ENCODE measurements around the gene CDH13. TPM values are rescaled to one million over a fixed set of nuclear protein-coding genes. Genes with fewer than 3 reads are reported as not detected.

Gene CDH13
- total RNA-seq, 4 donors from 2014 or later: 12.5 to 35.9 (median 22.1) TPM

DNA sequence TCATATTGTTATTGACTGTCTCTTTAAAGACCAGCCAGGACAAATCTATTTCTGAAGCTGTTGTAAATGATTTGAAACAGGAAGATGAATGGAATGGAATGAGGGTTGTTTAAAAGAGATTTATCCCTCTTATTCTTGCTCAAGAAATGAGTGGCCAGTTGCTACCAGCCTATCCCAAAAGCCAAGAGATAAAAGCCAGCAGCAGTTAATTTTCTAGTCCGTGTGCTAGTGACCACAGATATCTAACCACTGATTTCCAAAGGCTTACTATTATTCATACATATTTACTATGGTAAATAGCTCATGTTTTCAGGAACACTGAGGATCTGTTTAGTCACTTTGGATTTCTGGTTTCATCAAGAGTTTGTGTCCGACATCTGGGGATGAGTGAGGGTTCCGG, 105.7 kb downstream of the CDH13 start:
- ATAC-seq (ENCODE audit: low FRiP score) (no peak), DNase-seq (ENCODE audit: low spot score) (no peak)
- TF ChIP-seq, protein P1, sequence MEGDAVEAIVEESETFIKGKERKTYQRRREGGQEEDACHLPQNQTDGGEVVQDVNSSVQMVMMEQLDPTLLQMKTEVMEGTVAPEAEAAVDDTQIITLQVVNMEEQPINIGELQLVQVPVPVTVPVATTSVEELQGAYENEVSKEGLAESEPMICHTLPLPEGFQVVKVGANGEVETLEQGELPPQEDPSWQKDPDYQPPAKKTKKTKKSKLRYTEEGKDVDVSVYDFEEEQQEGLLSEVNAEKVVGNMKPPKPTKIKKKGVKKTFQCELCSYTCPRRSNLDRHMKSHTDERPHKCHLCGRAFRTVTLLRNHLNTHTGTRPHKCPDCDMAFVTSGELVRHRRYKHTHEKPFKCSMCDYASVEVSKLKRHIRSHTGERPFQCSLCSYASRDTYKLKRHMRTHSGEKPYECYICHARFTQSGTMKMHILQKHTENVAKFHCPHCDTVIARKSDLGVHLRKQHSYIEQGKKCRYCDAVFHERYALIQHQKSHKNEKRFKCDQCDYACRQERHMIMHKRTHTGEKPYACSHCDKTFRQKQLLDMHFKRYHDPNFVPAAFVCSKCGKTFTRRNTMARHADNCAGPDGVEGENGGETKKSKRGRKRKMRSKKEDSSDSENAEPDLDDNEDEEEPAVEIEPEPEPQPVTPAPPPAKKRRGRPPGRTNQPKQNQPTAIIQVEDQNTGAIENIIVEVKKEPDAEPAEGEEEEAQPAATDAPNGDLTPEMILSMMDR (IDR thresholded peaks at IDR 0.05): no peak

DNA sequence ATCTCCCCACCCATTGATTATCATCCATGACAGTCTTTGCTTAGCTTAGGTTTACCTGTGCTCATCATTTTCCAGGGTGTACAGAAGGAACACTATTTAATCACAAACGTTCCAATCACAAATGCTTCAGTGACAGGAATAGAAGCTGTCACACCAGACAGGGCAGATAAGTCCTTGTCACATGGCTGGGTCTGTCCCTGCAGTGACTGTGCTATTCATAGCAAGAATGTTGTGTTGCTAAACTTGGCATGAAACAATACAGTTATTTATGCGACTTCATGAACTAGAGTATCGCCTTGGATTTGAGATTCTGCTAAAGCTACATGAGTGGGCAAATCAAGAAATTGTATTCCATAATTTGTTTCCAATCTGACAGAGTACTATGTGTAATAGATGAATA, 108.4 kb downstream of the CDH13 start:
- ATAC-seq (ENCODE audit: low FRiP score): no peak
- DNase-seq (ENCODE audit: low spot score): no peak
- TF ChIP-seq, protein P1 (IDR thresholded peaks at IDR 0.05): no peak

DNA sequence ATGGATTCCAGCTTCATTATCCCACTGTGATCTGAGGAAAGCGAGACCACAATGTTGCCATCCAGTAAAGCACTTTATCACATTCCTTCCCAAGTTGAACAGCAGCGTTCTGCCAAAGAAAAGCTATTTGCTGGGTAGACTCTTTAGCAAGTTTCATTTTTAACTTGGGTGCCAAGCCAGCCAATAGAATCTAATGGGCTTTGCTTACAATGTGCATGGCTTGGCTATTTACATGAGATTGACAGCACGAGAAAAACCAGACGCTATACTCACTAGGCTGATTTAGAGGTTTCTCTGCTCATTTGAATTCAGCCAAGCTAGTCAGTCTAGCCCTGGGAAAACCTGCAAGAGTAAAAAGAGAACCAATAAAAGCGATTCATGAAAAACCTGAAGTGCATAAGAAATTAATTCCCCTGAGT, 108.9 kb downstream of the CDH13 start:
- TF ChIP-seq, protein P1 (IDR thresholded peaks at IDR 0.05): no peak
- ATAC-seq (ENCODE audit: low FRiP score) (peak; percentile 51), DNase-seq (ENCODE audit: low spot score) (no peak)

DNA sequence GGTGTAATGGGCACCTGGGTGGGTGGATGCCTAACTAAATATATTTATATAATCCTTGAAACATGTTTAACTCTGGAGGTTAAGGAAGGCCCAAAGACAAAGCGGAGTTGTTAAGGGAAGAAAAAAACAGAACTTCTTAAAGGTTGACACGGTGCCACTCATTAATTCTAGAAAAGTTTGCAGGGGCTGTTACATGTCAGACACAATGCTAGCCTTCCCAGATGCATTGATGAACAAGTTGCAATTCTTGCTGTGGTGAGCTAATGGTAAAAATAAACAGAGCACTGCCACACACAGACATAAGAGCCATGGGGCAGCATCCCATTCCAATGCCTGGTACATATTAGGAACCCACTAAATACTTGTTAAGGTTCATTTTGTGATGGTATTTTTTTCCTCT, 109.5 kb downstream of the CDH13 start:
- ATAC-seq (ENCODE audit: low FRiP score): no peak
- TF ChIP-seq, protein P1 (IDR thresholded peaks at IDR 0.05): no peak

DNA sequence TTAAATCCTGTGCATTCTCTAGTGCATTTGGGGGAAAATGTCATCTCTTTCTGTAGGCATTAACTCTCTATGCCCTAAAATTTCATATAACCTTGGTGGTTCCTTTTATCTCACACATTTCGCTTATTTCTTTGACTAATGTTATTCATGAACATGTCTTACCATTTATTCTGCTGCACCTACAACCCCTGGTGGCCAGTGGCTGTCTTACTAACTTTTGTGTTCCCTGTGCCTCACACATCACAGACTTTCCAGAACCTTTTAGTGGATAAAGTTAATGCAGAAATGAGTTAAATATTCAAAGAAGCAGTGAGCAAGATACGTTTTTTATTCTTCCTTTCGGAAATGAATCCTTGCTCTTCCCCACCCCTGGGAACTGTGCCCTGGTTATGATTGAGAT, 111.9 kb downstream of the CDH13 start:
- ATAC-seq (ENCODE audit: low FRiP score) (no peak), DNase-seq (ENCODE audit: low spot score) (no peak)
- TF ChIP-seq, protein P1 (IDR thresholded peaks at IDR 0.05): no peak

More for the DNA sequence above, 109.5 kb downstream of the CDH13 start:
- DNase-seq (ENCODE audit: low spot score): no peak

DNA sequence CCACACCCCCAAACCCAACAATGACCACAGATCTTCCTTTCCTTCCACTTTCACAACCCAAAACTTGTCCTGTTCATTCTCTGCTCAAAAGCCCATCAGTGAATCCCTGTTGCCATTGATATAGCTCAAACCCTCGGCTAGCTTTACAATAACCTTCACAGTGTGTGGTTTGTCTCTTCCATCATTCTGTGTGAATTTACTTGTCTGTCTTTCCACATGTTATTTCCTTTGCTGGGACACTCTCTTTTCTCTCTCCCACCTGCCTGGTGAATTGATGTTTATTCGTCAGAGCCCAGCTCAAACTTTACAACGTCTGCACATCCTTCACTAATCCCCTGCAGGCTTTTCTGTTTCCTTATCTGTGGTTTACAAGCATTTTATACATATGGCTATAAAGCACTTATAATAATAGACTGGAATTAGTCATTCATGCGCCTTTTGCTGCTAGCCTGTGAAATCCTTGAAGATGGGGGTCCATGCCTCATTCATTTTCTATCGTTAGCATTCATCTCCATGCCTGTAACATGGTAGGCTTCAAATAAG, 114.4 kb downstream of the CDH13 start:
- DNase-seq (ENCODE audit: low spot score): no peak
- TF ChIP-seq, protein P1 (IDR thresholded peaks at IDR 0.05): no peak
- no peak for ATAC-seq (ENCODE audit: low FRiP score)

DNA sequence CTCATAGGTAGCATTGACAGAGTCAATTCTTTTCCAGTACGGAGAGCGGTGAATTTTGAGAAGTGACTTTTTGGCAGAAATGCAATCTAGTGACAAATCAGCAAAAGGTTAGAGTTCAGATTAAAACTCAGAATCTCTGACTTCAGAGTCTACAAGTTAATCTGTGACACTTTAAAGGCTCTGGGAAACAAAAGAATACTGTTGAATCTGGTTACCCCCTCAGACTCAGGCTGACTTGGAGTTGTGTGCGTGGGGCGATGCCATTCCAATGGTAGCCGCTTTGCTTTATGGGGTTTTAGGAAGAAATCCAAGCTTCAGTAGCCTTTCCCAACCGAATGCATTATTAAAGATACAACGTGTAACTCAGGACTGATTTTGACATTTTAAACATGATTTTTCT, 118.2 kb downstream of the CDH13 start:
- ATAC-seq (ENCODE audit: low FRiP score): no peak
- no peak for DNase-seq (ENCODE audit: low spot score)
- TF ChIP-seq, protein P1 (IDR thresholded peaks at IDR 0.05): no peak
